ENCODE data around the gene HEPACAM2.

The HEPACAM2 gene

DNA sequence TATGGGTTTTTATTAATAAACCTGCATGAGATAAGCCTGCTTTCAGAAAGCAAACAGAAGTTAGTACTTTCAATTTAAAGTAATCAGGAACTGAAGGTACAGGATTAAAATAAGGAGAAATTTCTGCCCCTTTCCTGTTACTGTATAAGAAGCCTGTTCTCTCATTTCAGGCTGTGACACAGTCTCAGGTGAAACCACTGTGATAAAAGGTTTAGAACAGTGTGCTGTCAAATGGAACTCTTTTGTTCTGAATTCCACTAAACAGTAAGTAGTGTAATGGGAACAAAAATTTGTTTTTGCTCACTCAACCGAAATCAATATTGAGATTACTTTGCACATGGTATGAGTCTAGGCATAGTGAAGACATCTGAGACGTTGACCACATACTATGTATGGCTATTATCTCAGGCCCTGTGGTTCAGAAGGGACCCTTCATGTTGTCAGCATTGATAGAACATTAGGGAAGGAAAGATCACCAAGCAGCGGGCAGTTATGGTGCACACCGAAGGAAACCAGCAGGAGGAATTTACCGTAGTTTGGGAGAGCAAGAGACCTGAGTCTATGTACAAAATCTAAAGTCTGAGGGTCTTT lies 14.9 kb downstream of the HEPACAM2 start:
- TF ChIP-seq ZBTB7A (IDR thresholded peaks at IDR 0.05; ENCODE audit: low read depth) = no peak
- TF ChIP-seq TCF12 (IDR thresholded peaks at IDR 0.05; ENCODE audit: low read depth) = no peak
- TF ChIP-seq TEAD4 (IDR thresholded peaks at IDR 0.05) = no peak
- TF ChIP-seq EP300 (IDR thresholded peaks at IDR 0.05; ENCODE audit: borderline replicate concordance) = no peak
- TF ChIP-seq, protein P1, sequence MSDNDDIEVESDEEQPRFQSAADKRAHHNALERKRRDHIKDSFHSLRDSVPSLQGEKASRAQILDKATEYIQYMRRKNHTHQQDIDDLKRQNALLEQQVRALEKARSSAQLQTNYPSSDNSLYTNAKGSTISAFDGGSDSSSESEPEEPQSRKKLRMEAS (IDR thresholded peaks at IDR 0.05) = no peak
- TF ChIP-seq FOXM1 (IDR thresholded peaks at IDR 0.05; ENCODE audit: borderline replicate concordance, low read depth) = no peak
- no peak for TF ChIP-seq TAF1 (IDR thresholded peaks at IDR 0.05; ENCODE audit: low read depth)
- TF ChIP-seq YY1 (IDR thresholded peaks at IDR 0.05; ENCODE audit: low read depth) = no peak

DNA sequence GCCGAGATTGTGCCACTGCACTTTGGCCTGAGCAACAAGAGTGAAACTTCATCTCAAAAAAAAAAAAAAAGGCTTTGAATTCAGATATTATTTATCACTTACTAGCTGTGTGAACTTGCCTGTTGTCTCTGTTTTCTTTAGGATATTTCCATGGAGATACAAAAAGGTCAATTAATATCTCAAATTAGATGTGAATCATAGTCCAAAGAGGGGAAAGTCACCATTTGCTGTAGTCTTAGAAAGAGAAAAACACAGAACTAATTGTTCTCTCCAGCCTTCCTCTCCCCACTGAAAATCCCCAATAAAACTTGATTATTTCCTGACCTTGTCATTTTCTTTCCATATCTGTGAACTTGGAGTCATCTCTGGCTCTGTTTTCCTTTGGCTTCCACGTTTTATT lies 21.2 kb downstream of the HEPACAM2 start:
- TF ChIP-seq, protein P2, sequence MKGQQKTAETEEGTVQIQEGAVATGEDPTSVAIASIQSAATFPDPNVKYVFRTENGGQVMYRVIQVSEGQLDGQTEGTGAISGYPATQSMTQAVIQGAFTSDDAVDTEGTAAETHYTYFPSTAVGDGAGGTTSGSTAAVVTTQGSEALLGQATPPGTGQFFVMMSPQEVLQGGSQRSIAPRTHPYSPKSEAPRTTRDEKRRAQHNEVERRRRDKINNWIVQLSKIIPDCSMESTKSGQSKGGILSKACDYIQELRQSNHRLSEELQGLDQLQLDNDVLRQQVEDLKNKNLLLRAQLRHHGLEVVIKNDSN (IDR thresholded peaks at IDR 0.05) = no peak
- TF ChIP-seq ZBTB7A (IDR thresholded peaks at IDR 0.05; ENCODE audit: low read depth) = no peak
- TF ChIP-seq EGR1 (IDR thresholded peaks at IDR 0.05) = no peak

DNA sequence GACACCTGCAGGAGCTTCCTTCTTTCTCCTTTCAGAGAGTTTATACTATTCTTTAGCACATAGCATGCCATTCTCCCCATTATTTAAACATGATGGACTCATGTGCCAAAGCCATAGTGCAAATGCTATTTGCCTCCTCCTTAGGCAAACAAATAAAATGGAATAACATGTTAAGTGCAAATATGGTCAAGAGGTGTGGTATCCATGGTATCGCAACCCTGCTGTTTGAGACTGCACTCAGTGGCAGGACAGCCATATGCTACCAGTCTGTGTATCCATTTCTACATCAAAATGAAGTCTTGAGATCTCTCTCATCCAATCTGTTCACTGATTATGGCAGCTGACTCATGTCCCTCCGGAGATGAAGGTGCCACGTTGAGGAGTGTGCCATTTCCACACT lies 22.8 kb downstream of the HEPACAM2 start:
- TF ChIP-seq YY1 (IDR thresholded peaks at IDR 0.05; ENCODE audit: low read depth) (no peak), FOXM1 (IDR thresholded peaks at IDR 0.05; ENCODE audit: borderline replicate concordance, low read depth) (no peak), ZBTB7A (IDR thresholded peaks at IDR 0.05; ENCODE audit: low read depth) (no peak), TEAD4 (IDR thresholded peaks at IDR 0.05) (no peak), TCF12 (IDR thresholded peaks at IDR 0.05; ENCODE audit: low read depth) (no peak), EP300 (IDR thresholded peaks at IDR 0.05; ENCODE audit: borderline replicate concordance) (no peak), NFIC (IDR thresholded peaks at IDR 0.05) (no peak), CREB1 (IDR thresholded peaks at IDR 0.05; ENCODE audit: low read depth) (no peak), RAD21 (IDR thresholded peaks at IDR 0.05; ENCODE audit: low read depth) (no peak), TAF1 (IDR thresholded peaks at IDR 0.05; ENCODE audit: low read depth) (no peak), CEBPB (IDR thresholded peaks at IDR 0.05) (no peak), EGR1 (IDR thresholded peaks at IDR 0.05) (no peak)
- TF ChIP-seq, protein P3, sequence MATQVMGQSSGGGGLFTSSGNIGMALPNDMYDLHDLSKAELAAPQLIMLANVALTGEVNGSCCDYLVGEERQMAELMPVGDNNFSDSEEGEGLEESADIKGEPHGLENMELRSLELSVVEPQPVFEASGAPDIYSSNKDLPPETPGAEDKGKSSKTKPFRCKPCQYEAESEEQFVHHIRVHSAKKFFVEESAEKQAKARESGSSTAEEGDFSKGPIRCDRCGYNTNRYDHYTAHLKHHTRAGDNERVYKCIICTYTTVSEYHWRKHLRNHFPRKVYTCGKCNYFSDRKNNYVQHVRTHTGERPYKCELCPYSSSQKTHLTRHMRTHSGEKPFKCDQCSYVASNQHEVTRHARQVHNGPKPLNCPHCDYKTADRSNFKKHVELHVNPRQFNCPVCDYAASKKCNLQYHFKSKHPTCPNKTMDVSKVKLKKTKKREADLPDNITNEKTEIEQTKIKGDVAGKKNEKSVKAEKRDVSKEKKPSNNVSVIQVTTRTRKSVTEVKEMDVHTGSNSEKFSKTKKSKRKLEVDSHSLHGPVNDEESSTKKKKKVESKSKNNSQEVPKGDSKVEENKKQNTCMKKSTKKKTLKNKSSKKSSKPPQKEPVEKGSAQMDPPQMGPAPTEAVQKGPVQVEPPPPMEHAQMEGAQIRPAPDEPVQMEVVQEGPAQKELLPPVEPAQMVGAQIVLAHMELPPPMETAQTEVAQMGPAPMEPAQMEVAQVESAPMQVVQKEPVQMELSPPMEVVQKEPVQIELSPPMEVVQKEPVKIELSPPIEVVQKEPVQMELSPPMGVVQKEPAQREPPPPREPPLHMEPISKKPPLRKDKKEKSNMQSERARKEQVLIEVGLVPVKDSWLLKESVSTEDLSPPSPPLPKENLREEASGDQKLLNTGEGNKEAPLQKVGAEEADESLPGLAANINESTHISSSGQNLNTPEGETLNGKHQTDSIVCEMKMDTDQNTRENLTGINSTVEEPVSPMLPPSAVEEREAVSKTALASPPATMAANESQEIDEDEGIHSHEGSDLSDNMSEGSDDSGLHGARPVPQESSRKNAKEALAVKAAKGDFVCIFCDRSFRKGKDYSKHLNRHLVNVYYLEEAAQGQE (IDR thresholded peaks at IDR 0.05; ENCODE audit: low read depth) = no peak
- TF ChIP-seq, protein P2 (IDR thresholded peaks at IDR 0.05) = no peak

DNA sequence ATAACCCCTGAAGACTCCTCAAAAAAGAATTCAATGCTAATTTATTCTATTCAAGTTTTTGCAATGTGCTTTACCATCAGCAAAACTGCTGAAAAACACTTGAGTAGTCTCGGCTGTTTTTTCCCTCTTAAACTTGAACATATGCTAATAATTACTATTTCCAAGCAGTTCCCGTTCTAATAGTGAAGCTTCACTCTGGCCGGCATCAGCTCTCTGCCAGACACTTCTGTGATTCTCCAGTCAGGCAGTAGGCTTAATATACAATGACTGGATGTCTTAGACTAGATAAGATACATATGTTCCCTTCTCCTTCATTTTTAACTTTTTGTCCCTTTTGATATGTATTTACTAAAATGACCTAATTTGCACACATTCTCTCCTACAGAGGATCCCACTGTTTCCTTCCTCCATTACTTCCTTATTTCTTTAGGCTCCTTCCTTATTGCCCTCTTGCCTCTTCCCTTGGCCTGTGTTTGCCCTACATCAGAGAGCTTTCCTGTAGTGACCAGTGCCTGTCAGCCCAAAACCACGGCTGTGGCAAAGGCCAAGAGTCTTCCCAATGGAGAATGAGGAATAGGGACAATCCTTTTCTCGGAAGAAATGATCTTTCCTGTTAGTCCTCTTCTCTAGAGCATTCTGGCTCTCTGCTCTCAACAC lies 23.5 kb downstream of the HEPACAM2 start:
- TF ChIP-seq TAF1 (IDR thresholded peaks at IDR 0.05; ENCODE audit: low read depth) (no peak), TCF12 (IDR thresholded peaks at IDR 0.05; ENCODE audit: low read depth) (no peak), YY1 (IDR thresholded peaks at IDR 0.05; ENCODE audit: low read depth) (no peak), RAD21 (IDR thresholded peaks at IDR 0.05; ENCODE audit: low read depth) (no peak), ZBTB7A (IDR thresholded peaks at IDR 0.05; ENCODE audit: low read depth) (no peak), CREB1 (IDR thresholded peaks at IDR 0.05; ENCODE audit: low read depth) (no peak), TEAD4 (IDR thresholded peaks at IDR 0.05) (no peak), NFIC (IDR thresholded peaks at IDR 0.05) (no peak)
- TF ChIP-seq, protein P1 (IDR thresholded peaks at IDR 0.05) = no peak

DNA sequence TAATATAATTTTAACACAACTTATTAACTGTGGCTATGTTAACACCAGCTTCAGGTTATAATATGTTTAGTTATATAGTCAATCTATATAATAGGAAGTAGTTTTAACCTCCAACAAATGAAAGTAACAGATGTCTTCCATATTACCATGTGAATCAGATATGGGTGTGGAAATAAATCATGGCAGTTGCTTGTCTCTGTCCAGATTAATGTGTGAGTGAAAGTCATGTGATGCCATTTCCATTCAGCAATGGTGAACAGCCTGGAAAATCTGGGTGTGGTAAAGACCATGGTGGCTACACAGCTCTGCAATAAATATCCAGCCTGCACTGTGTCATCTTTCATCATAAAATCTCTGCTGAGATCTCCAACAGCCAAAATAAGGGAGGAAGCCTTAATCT lies 27.8 kb downstream of the HEPACAM2 start:
- TF ChIP-seq TAF1 (IDR thresholded peaks at IDR 0.05; ENCODE audit: low read depth) (no peak), FOXM1 (IDR thresholded peaks at IDR 0.05; ENCODE audit: borderline replicate concordance, low read depth) (no peak), YY1 (IDR thresholded peaks at IDR 0.05; ENCODE audit: low read depth) (no peak), CREB1 (IDR thresholded peaks at IDR 0.05; ENCODE audit: low read depth) (no peak), CEBPB (IDR thresholded peaks at IDR 0.05) (no peak), TEAD4 (IDR thresholded peaks at IDR 0.05) (no peak), ZBTB7A (IDR thresholded peaks at IDR 0.05; ENCODE audit: low read depth) (no peak), TCF12 (IDR thresholded peaks at IDR 0.05; ENCODE audit: low read depth) (no peak), EGR1 (IDR thresholded peaks at IDR 0.05) (no peak), NFIC (IDR thresholded peaks at IDR 0.05) (no peak), EP300 (IDR thresholded peaks at IDR 0.05; ENCODE audit: borderline replicate concordance) (no peak), RAD21 (IDR thresholded peaks at IDR 0.05; ENCODE audit: low read depth) (no peak)
- TF ChIP-seq, protein P2 (IDR thresholded peaks at IDR 0.05) = no peak
- TF ChIP-seq, protein P3 (IDR thresholded peaks at IDR 0.05; ENCODE audit: low read depth) = no peak
- TF ChIP-seq, protein P1 (IDR thresholded peaks at IDR 0.05) = no peak

Data from Ishikawa (cell line).